Peyer's patch (tissue), 4 donors: ENCODE data around the gene MDN1.

Experiments
- CTCF ChIP-seq, 6 experiments: fragments of 450-650 bp in 4 of 6; fragments of 200-600 bp in 2 of 6; sonication (generic) in 1 of 6; IDR thresholded peaks; one replicate each; pipeline ENCODE4 v1.5.1; 2017 to 2019; ENCODE audit warnings: antibody characterized with exemption in 6 of 6, mild to moderate bottlenecking in 3 of 6, moderate library complexity in 1 of 6
- POLR2A ChIP-seq, 2 donors: fragments of 450-650 bp; IDR thresholded peaks; one replicate each; pipeline ENCODE4 v1.5.1; 2017; ENCODE audit warnings: antibody characterized with exemption in 2 of 2, mild to moderate bottlenecking in 2 of 2, moderate library complexity in 2 of 2

- TF ChIP-seq CTCF (IDR thresholded peaks at IDR 0.05) (no peak), POLR2A (IDR thresholded peaks at IDR 0.05) (no peak)
These were observed 128.7 kb downstream of the MDN1 start for GRCh38 chr6:89690944-89691324.
